ENCODE data around the gene C11orf54.

Gene C11orf54

GRCh38 chr11:93783362-93783761, 41.9 kb downstream of the C11orf54 start:
- H3K4me1 ChIP-seq (ENCODE audit: insufficient read depth, low read length, poor library complexity, severe bottlenecking): peaks cover 30% of the 10 kb centered on the region
- H3K36me3 ChIP-seq (ENCODE audit: insufficient read depth, low read length): no peaks in the 10 kb centered on the region
- no peaks in the 10 kb centered on the region for H3F3A ChIP-seq (ENCODE audit: low read depth)
- peaks cover 50% of the 10 kb centered on the region for H3K79me2 ChIP-seq (ENCODE audit: insufficient read depth, low read length)
- H3K4me2 ChIP-seq (ENCODE audit: low read depth, low read length, poor library complexity, severe bottlenecking): peak overlapping the region; percentile 80
- TF ChIP-seq EZH2phosphoT487 (IDR thresholded peaks at IDR 0.05; ENCODE audit: borderline replicate concordance) (no peak), CTCF (conservative IDR thresholded peaks at IDR 0.05; ENCODE audit: low read length) (no peak)
- no peaks in the 10 kb centered on the region for H3K9me2 ChIP-seq (replicated peaks; ENCODE audit: low read depth, low read length)
- peak overlapping the region; percentile 94 for H2AFZ ChIP-seq (ENCODE audit: low read length)
- peaks cover 36% of the 10 kb centered on the region for H4K20me1 ChIP-seq (ENCODE audit: insufficient read depth, low read length, poor library complexity, severe bottlenecking)
- H3K4me3 ChIP-seq (ENCODE audit: low read length, poor library complexity, severe bottlenecking): peak overlapping the region; percentile 83
- H3K27me3 ChIP-seq (ENCODE audit: insufficient read depth, low read length, poor library complexity, severe bottlenecking): peaks cover 8% of the 10 kb centered on the region
- H3K9me3 ChIP-seq (ENCODE audit: insufficient read depth, low read depth, low read length): no peaks in the 10 kb centered on the region
- peak overlapping the region; percentile 98 for H3K9ac ChIP-seq (ENCODE audit: low read depth, low read length, poor library complexity, severe bottlenecking)

GRCh38 chr11:93783765-93784144, 42.3 kb downstream of the C11orf54 start:
- H3K9ac ChIP-seq (ENCODE audit: low read depth, low read length, poor library complexity, severe bottlenecking): peak overlapping the region; percentile 98
- H3K9me2 ChIP-seq (replicated peaks; ENCODE audit: low read depth, low read length): no peaks in the 10 kb centered on the region
- no peaks in the 10 kb centered on the region for H3K9me3 ChIP-seq (ENCODE audit: insufficient read depth, low read depth, low read length)
- H3F3A ChIP-seq (ENCODE audit: low read depth): no peaks in the 10 kb centered on the region
- H3K4me2 ChIP-seq (ENCODE audit: low read depth, low read length, poor library complexity, severe bottlenecking): peak overlapping the region; percentile 80
- peaks cover 40% of the 10 kb centered on the region for H4K20me1 ChIP-seq (ENCODE audit: insufficient read depth, low read length, poor library complexity, severe bottlenecking)
- H3K4me3 ChIP-seq (ENCODE audit: low read length, poor library complexity, severe bottlenecking): peak overlapping the region; percentile 83
- H3K36me3 ChIP-seq (ENCODE audit: insufficient read depth, low read length): peaks cover 2% of the 10 kb centered on the region; the same call in 1 of the 2 replicates
- H3K79me2 ChIP-seq (ENCODE audit: insufficient read depth, low read length): peaks cover 54% of the 10 kb centered on the region
- peak overlapping the region; percentile 94 for H2AFZ ChIP-seq (ENCODE audit: low read length)
- H3K4me1 ChIP-seq (ENCODE audit: insufficient read depth, low read length, poor library complexity, severe bottlenecking): peaks cover 30% of the 10 kb centered on the region
- peaks cover 8% of the 10 kb centered on the region for H3K27me3 ChIP-seq (ENCODE audit: insufficient read depth, low read length, poor library complexity, severe bottlenecking)
- TF ChIP-seq CTCF (conservative IDR thresholded peaks at IDR 0.05; ENCODE audit: low read length) (no peak), EZH2phosphoT487 (IDR thresholded peaks at IDR 0.05; ENCODE audit: borderline replicate concordance) (no peak)

GRCh38 chr11:93784145-93784934, 42.9 kb downstream of the C11orf54 start, which contains the start of gene MED17:
Gene MED17 (plus strand): TSS chr11:93784282. CDS start chr11:93784514, 232 bp downstream.
- TF ChIP-seq EZH2phosphoT487 (IDR thresholded peaks at IDR 0.05; ENCODE audit: borderline replicate concordance) (no peak), CTCF (conservative IDR thresholded peaks at IDR 0.05; ENCODE audit: low read length) (peak; percentile 45)
- peaks cover 8% of the 10 kb centered on the region for H3K27me3 ChIP-seq (ENCODE audit: insufficient read depth, low read length, poor library complexity, severe bottlenecking)
- peaks cover 60% of the 10 kb centered on the region for H3K79me2 ChIP-seq (ENCODE audit: insufficient read depth, low read length)
- H4K20me1 ChIP-seq (ENCODE audit: insufficient read depth, low read length, poor library complexity, severe bottlenecking): peaks cover 46% of the 10 kb centered on the region
- no peaks in the 10 kb centered on the region for H3K9me3 ChIP-seq (ENCODE audit: insufficient read depth, low read depth, low read length)
- H3F3A ChIP-seq (ENCODE audit: low read depth): no peaks in the 10 kb centered on the region
- H2AFZ ChIP-seq (ENCODE audit: low read length): peak within 1 kb of the TSS; percentile 94
- peak within 1 kb of the TSS; percentile 80 for H3K4me2 ChIP-seq (ENCODE audit: low read depth, low read length, poor library complexity, severe bottlenecking)
- peak within 1 kb of the TSS; percentile 83 for H3K4me3 ChIP-seq (ENCODE audit: low read length, poor library complexity, severe bottlenecking)
- peaks cover 33% of the 10 kb centered on the region for H3K4me1 ChIP-seq (ENCODE audit: insufficient read depth, low read length, poor library complexity, severe bottlenecking)
- peaks cover 8% of the 10 kb centered on the region; the same call in 1 of the 2 replicates for H3K36me3 ChIP-seq (ENCODE audit: insufficient read depth, low read length)
- H3K9ac ChIP-seq (ENCODE audit: low read depth, low read length, poor library complexity, severe bottlenecking): peak within 1 kb of the TSS; percentile 98
- no peaks in the 10 kb centered on the region for H3K9me2 ChIP-seq (replicated peaks; ENCODE audit: low read depth, low read length)
